H1 (cell line): ENCODE data around the gene FOSL2. TPM values are rescaled to one million over a fixed set of nuclear protein-coding genes. Genes with fewer than 3 reads are reported as not detected.
A peak's percentile ranks its signal among the peaks of the same experiment; 100 is the strongest.

Experiments used
- CTCF ChIA-PET: fragments of 300-600 bp; sonication (Branson Sonifier 250); formaldehyde crosslinking; loops from one replicate; lab custom pipeline; 2021; ENCODE audit not compliant: partially characterized antibody; lab: Charles Lee
- POLR2A ChIA-PET: fragments of 300-600 bp; sonication (Branson Sonifier 250); formaldehyde crosslinking; loops from one replicate; lab custom pipeline; 2021; ENCODE audit warnings: inconsistent platforms; ENCODE audit not compliant: partially characterized antibody; lab: Charles Lee
- DNase-seq, 2 experiments: peaks; one replicate each; pipeline versions ENCODE4 v3.0.0 to v3.0.0-alpha.2; 2010 to 2022; ENCODE audit warnings: low spot score in 2 of 2, low read depth in 1 of 2, mixed read lengths in 1 of 2
- FAIRE-seq: peaks from 2 replicates; lab custom pipeline; 2011; peaks lifted over from hg19 to GRCh38; lab: Jason Lieb, UNC
- H2AFZ ChIP-seq: 2 replicates; pipeline ENCODE4 v1.8.1; 2012; ENCODE audit warnings: low read length, inconsistent platforms
- H2AK5ac ChIP-seq: 2 replicates; pipeline ENCODE4 v1.6.1; 2013; ENCODE audit warnings: low read depth, low read length
- H2BK120ac ChIP-seq: replicated peaks from 2 replicates; pipeline ENCODE3; 2013; ENCODE audit warnings: low read depth, low read length, inconsistent platforms
- H2BK12ac ChIP-seq: 2 replicates; pipeline ENCODE4 v1.6.1; 2013; ENCODE audit warnings: low read depth, low read length
- H2BK15ac ChIP-seq: 2 replicates; pipeline ENCODE4 v1.6.1; 2013; ENCODE audit warnings: low read length
- H2BK20ac ChIP-seq: 2 replicates; pipeline ENCODE4 v1.6.1; 2013; ENCODE audit warnings: low read length
- H2BK5ac ChIP-seq: 2 replicates; pipeline ENCODE4 v1.6.1; 2013; ENCODE audit warnings: low read depth, low read length
- H3K14ac ChIP-seq: 2 replicates; pipeline ENCODE4 v1.6.1; 2013; ENCODE audit warnings: inconsistent platforms; ENCODE audit not compliant: insufficient read length
- H3K18ac ChIP-seq: 2 replicates; pipeline ENCODE4 v1.6.1; 2013; ENCODE audit warnings: low read length; ENCODE audit errors: extremely low read depth
- H3K23ac ChIP-seq: 2 replicates; pipeline ENCODE4 v1.6.1; 2013; ENCODE audit warnings: inconsistent platforms; ENCODE audit not compliant: insufficient read length
- H3K23me2 ChIP-seq: 2 replicates; pipeline ENCODE4 v1.6.1; 2013; ENCODE audit warnings: low read depth, low read length
- H3K27ac ChIP-seq: 2 replicates; pipeline ENCODE4 v1.6.1; 2011; ENCODE audit warnings: low read depth, low read length, inconsistent platforms
- H3K27me3 ChIP-seq, 4 experiments: replicated peaks in 1 of 4; 1 replicate in 1 of 4; 2 replicates in 3 of 4; pipeline versions ENCODE4 v1.6.1 to v1.8.1; 2011 to 2013; ENCODE audit warnings: low read length in 3 of 4, mild to moderate bottlenecking in 3 of 4, inconsistent platforms in 2 of 4, mixed read lengths in 2 of 4, moderate library complexity in 1 of 4; ENCODE audit not compliant: control insufficient read depth in 3 of 4, insufficient read depth in 3 of 4; ENCODE audit errors: extremely low read depth in 1 of 4
- H3K36me3 ChIP-seq, 4 experiments: 2 replicates each; pipeline versions ENCODE4 v1.6.1 to v1.8.1; 2011 to 2013; ENCODE audit warnings: mild to moderate bottlenecking in 4 of 4, low read length in 3 of 4, moderate library complexity in 2 of 4, control low read depth in 1 of 4, inconsistent platforms in 1 of 4; ENCODE audit not compliant: insufficient read depth in 4 of 4, control insufficient read depth in 2 of 4
- H3K4ac ChIP-seq: replicated peaks from 2 replicates; pipeline ENCODE3; 2013; ENCODE audit warnings: low read length, low read depth, mixed read lengths, inconsistent platforms; ENCODE audit not compliant: insufficient read length
- H3K4me1 ChIP-seq, 4 experiments: replicated peaks in 1 of 4; 1 replicate in 1 of 4; 2 replicates in 3 of 4; pipeline versions ENCODE4 v1.6.1 to v1.8.1; 2011 to 2013; ENCODE audit warnings: low read length in 3 of 4, inconsistent platforms in 2 of 4, mixed read lengths in 1 of 4; ENCODE audit not compliant: insufficient read depth in 4 of 4, control insufficient read depth in 3 of 4
- H3K4me2 ChIP-seq, 2 experiments: 2 replicates each; pipeline versions ENCODE4 v1.6.1 to v1.8.1; 2011 to 2013; ENCODE audit warnings: low read depth in 2 of 2, low read length in 2 of 2, control low read depth in 1 of 2, inconsistent platforms in 1 of 2, mild to moderate bottlenecking in 1 of 2; ENCODE audit not compliant: insufficient read depth in 1 of 2
- H3K4me3 ChIP-seq, 4 experiments: fragments of 200-600, 300-600 bp in 1 of 4; sonication (generic), shearing (Covaris generic), sonication (Bioruptor Twin) in 1 of 4; 2 replicates each; pipeline versions ENCODE4 v1.5.1 to v1.8.1; 2011 to 2016; ENCODE audit warnings: low read length in 4 of 4, low read depth in 3 of 4, control low read depth in 2 of 4, inconsistent platforms in 2 of 4, mild to moderate bottlenecking in 2 of 4, mixed read lengths in 1 of 4, moderate library complexity in 1 of 4; ENCODE audit not compliant: insufficient read depth in 2 of 4; ENCODE audit errors: extremely low read depth in 1 of 4
- H3K56ac ChIP-seq: replicated peaks from 2 replicates; pipeline ENCODE3; 2013; ENCODE audit warnings: low read depth, mild to moderate bottlenecking, mixed read lengths, low read length, inconsistent platforms; ENCODE audit not compliant: insufficient read length
- H3K79me1 ChIP-seq: 2 replicates; pipeline ENCODE4 v1.6.1; 2013; ENCODE audit warnings: low read depth, low read length, control low read depth
- H3K79me2 ChIP-seq, 2 experiments: 2 replicates each; pipeline versions ENCODE4 v1.6.1 to v1.8.1; 2012 to 2013; ENCODE audit warnings: low read length in 2 of 2, mild to moderate bottlenecking in 2 of 2, inconsistent platforms in 1 of 2; ENCODE audit not compliant: insufficient read depth in 2 of 2, control insufficient read depth in 1 of 2
- H3K9ac ChIP-seq, 4 experiments: replicated peaks in 1 of 4; 1 replicate in 1 of 4; 2 replicates in 3 of 4; pipeline versions ENCODE4 v1.6.1 to v1.8.1; 2011 to 2013; ENCODE audit warnings: low read depth in 3 of 4, low read length in 3 of 4, control low read depth in 2 of 4, mild to moderate bottlenecking in 2 of 4, moderate library complexity in 2 of 4, inconsistent platforms in 1 of 4; ENCODE audit errors: extremely low read depth in 1 of 4
- H3K9me3 ChIP-seq, 2 experiments: 2 replicates each; pipeline versions ENCODE4 v1.6.1 to v1.8.1; 2012 to 2013; ENCODE audit warnings: mild to moderate bottlenecking in 2 of 2, moderate library complexity in 2 of 2, control low read depth in 1 of 2, inconsistent platforms in 1 of 2, low read depth in 1 of 2, low read length in 1 of 2, mixed read lengths in 1 of 2; ENCODE audit not compliant: insufficient read depth in 2 of 2
- H4K20me1 ChIP-seq, 2 experiments: replicated peaks in 1 of 2; 2 replicates each; pipeline versions ENCODE3 to v1.8.1; 2011 to 2013; ENCODE audit warnings: inconsistent platforms in 2 of 2, low read length in 2 of 2, mild to moderate bottlenecking in 1 of 2; ENCODE audit not compliant: insufficient read depth in 2 of 2, control insufficient read depth in 1 of 2
- H4K5ac ChIP-seq: 2 replicates; pipeline ENCODE4 v1.6.1; 2013; ENCODE audit warnings: low read length, low read depth, mixed read lengths, inconsistent platforms; ENCODE audit not compliant: insufficient read length
- H4K8ac ChIP-seq: 2 replicates; pipeline ENCODE4 v1.8.0; 2013; ENCODE audit warnings: mild to moderate bottlenecking, moderate library complexity, low read length, inconsistent platforms; ENCODE audit not compliant: insufficient read depth; ENCODE audit errors: extremely low read depth
- H4K91ac ChIP-seq: replicated peaks from 2 replicates; pipeline ENCODE3; 2013; ENCODE audit warnings: low read length, mixed read lengths, inconsistent platforms; ENCODE audit not compliant: insufficient read length
- ATF2 ChIP-seq: IDR thresholded peaks from 2 replicates; pipeline ENCODE4 v1.6.1; 2012; ENCODE audit warnings: low read length, inconsistent platforms
- CEBPB ChIP-seq: IDR thresholded peaks from 2 replicates; pipeline ENCODE4 v1.6.1; 2012; ENCODE audit warnings: low read depth, low read length
- EP300 ChIP-seq, 2 experiments: IDR thresholded peaks; 1 replicate in 1 of 2; 2 replicates in 1 of 2; pipeline ENCODE4 v1.6.1; 2011 to 2012; ENCODE audit warnings: low read depth in 2 of 2, low read length in 2 of 2, mild to moderate bottlenecking in 2 of 2, borderline replicate concordance in 1 of 2, inconsistent platforms in 1 of 2, moderate library complexity in 1 of 2
- HDAC2 ChIP-seq, 2 experiments: fragments of 300-600 bp in 1 of 2; sonication (generic) in 1 of 2; IDR thresholded peaks; 2 replicates each; pipeline ENCODE4 v1.6.1; 2011 to 2012; ENCODE audit warnings: low read depth in 2 of 2, low read length in 2 of 2, mild to moderate bottlenecking in 2 of 2, moderate library complexity in 2 of 2, borderline replicate concordance in 1 of 2, inconsistent platforms in 1 of 2
- JUN ChIP-seq: IDR thresholded peaks from 2 replicates; pipeline ENCODE4 v1.6.1; 2011; ENCODE audit warnings: low read depth, mild to moderate bottlenecking, improper control_type of control experiment, low read length
- KDM5A ChIP-seq: fragments of 200-600 bp; IDR thresholded peaks from 2 replicates; pipeline ENCODE4 v1.7.1; 2012; ENCODE audit warnings: mild to moderate bottlenecking, low read length, inconsistent platforms, mixed read lengths
- RFX5 ChIP-seq: IDR thresholded peaks from 2 replicates; pipeline ENCODE4 v1.6.1; 2011; ENCODE audit warnings: low read depth, low read length, improper control_type of control experiment, borderline replicate concordance
- RNF2 ChIP-seq: fragments of 200-900, 300-1000 bp; sonication (generic); IDR thresholded peaks from 2 replicates; pipeline ENCODE4 v1.7.1; 2016; ENCODE audit warnings: borderline replicate concordance, low read depth, mild to moderate bottlenecking, antibody characterized with exemption, low read length; ENCODE audit not compliant: poor library complexity, severe bottlenecking; ENCODE audit errors: missing control alignments
- YY1 ChIP-seq: IDR thresholded peaks from 2 replicates; pipeline ENCODE4 v1.6.1; 2011; ENCODE audit warnings: low read depth, mild to moderate bottlenecking, low read length
- WGBS, 2 experiments: shearing (Covaris generic) in 1 of 2; methylation state at CpG; one replicate each; pipeline versions ENCODE4 v1.1.6 to v1.1.7; 2013 to 2015; ENCODE audit warnings: low lambda C conversion rate in 2 of 2, mixed read lengths in 2 of 2, inconsistent platforms in 1 of 2, low coverage in 1 of 2, missing lambda C conversion rate in 1 of 2; ENCODE audit not compliant: insufficient replicate concordance in 2 of 2, insufficient coverage in 1 of 2, insufficient read length in 1 of 2; ENCODE audit errors: extremely low coverage in 1 of 2, missing lambda C conversion rate in 1 of 2; 5-methylcytosine and 5-hydroxymethylcytosine counted together
- polyA plus RNA-seq, 7 experiments: library from polyadenylated mRNA; depleted of rRNA in 3 of 7; stranded (reverse) in 5 of 7; unstranded in 2 of 7; fragments of >200 nt in 5 of 7; fragments of 200-250 nt in 2 of 7; gene quantifications; 1 replicate in 5 of 7; 2 replicates in 1 of 7; 4 replicates in 1 of 7; pipeline versions ENCODE4 v1.2.1 to v1.2.3, GENCODE V29; 2011 to 2013; ENCODE audit warnings: missing spikeins in 2 of 7, mixed read lengths in 2 of 7
- total RNA-seq: library from RNA; stranded (reverse); fragmentation: NEBNext Ultra II Directional; extraction: Animal tissue kit (Norgen Biotek cat#: 25700); gene quantifications from 2 replicates; pipeline ENCODE4 v1.2.1, GENCODE V29; 2021

Gene FOSL2
- total and polyA plus RNA-seq, 2 of the 8 experiments (the other 6 are each of a cell fraction or from before 2014, with no cell fraction given) = 1.5 to 4.5 TPM

GRCh38 chr2:28354920-28355520, 37.6 kb upstream of the FOSL2 start:
- ChIA-PET CTCF (interaction anchor here (1.0 to 1.1 kb wide), 3 partner anchors 13 to 42 kb away, joined by 4 to 5 read pairs (median 4); no protein-coding TSS in a partner anchor), POLR2A (no interaction called here)
- no peak overlapping the region for H2AFZ ChIP-seq
- H3K9me3 ChIP-seq = no peaks in the 10 kb centered on the region
- no peaks in the 10 kb centered on the region for H3K36me3 ChIP-seq
- H4K5ac ChIP-seq = no peak overlapping the region
- H4K91ac ChIP-seq = no peak overlapping the region
- H3K79me2 ChIP-seq = no peaks in the 10 kb centered on the region
- no peak overlapping the region for H3K27ac ChIP-seq
- no peak overlapping the region for H3K56ac ChIP-seq
- no peaks in the 10 kb centered on the region for H3K27me3 ChIP-seq
- FAIRE-seq = no peak
- H2AK5ac ChIP-seq = no peak overlapping the region
- no peak overlapping the region for H2BK120ac ChIP-seq
- no peak overlapping the region for H3K18ac ChIP-seq
- no peaks in the 10 kb centered on the region for H3K23me2 ChIP-seq
- no peak overlapping the region for H3K4ac ChIP-seq
- 88% methylated on average over 10 of the region's 10 CpGs; no CpG with 5 or more reads in 1 of the 2 experiments for WGBS, 2 experiments
- DNase-seq = no peak
- no peak overlapping the region for H3K9ac ChIP-seq
- H2BK20ac ChIP-seq = no peak overlapping the region
- H4K8ac ChIP-seq = peak overlapping the region; percentile 15; the same call in 1 of the 2 replicates
- no peak overlapping the region for H3K23ac ChIP-seq
- peaks cover 0 to 6% (median 2%) of the 10 kb centered on the region in 4 experiments; a peak in 5 of 7 replicates for H3K4me1 ChIP-seq
- H3K4me2 ChIP-seq = no peak overlapping the region
- 0 out of 2 replicates have a peak overlapping the region, but pooled peaks have one; percentile 17 for H2BK12ac ChIP-seq
- no peaks in the 10 kb centered on the region for H4K20me1 ChIP-seq
- H3K14ac ChIP-seq = no peak overlapping the region
- H2BK5ac ChIP-seq = no peak overlapping the region
- no peak overlapping the region for H3K4me3 ChIP-seq
- H3K79me1 ChIP-seq = no peaks in the 10 kb centered on the region
- H2BK15ac ChIP-seq = no peak overlapping the region
- no peak for TF ChIP-seq HDAC2 (IDR thresholded peaks at IDR 0.05; ENCODE audit: borderline replicate concordance in 1 of 2, low read depth in 2 of 2, low read length in 2 of 2)
- no peak for TF ChIP-seq YY1
- no peak for TF ChIP-seq JUN
- TF ChIP-seq KDM5A = no peak
- TF ChIP-seq RNF2 = no peak
- TF ChIP-seq ATF2 = no peak
- TF ChIP-seq CEBPB = no peak
- no peak for TF ChIP-seq RFX5
- no peak for TF ChIP-seq EP300 (IDR thresholded peaks at IDR 0.05; ENCODE audit: borderline replicate concordance in 1 of 2, low read depth in 2 of 2, low read length in 2 of 2)
